WTC11 (cell line): ENCODE measurements around the gene RAN. TPM values are rescaled to one million over a fixed set of nuclear protein-coding genes. Genes with fewer than 3 reads are reported as not detected.
A peak's percentile ranks its signal among the peaks of the same experiment; 100 is the strongest.

Experiments used
- ATAC-seq: fragments of 200-7000 bp; cut with Tn5 transposase; 2 replicates; pipeline ENCODE4 v1.10.0; 2021; ENCODE audit warnings: mild to moderate bottlenecking, moderate library complexity
- CTCF ChIA-PET: fragments of 300-600 bp; sonication (Branson Sonifier 250); formaldehyde crosslinking; loops from one replicate; lab custom pipeline; 2021; ENCODE audit warnings: antibody characterized with exemption; lab: Charles Lee
- POLR2A ChIA-PET: fragments of 350-600 bp; sonication (Branson Sonifier 250); formaldehyde crosslinking; loops from one replicate; lab custom pipeline; 2021; ENCODE audit warnings: antibody characterized with exemption; lab: Charles Lee
- DNase-seq: peaks from one replicate; pipeline ENCODE4 v3.0.0; 2021; ENCODE audit warnings: low spot score
- H3K27ac Mint-ChIP-seq: 2 replicates; pipeline ENCODE4 v1.8.0; 2021; ENCODE audit warnings: mixed read lengths
- H3K27me3 Mint-ChIP-seq: 2 replicates; pipeline ENCODE4 v1.8.0; 2021; ENCODE audit warnings: low read depth, mild to moderate bottlenecking, moderate library complexity, mixed read lengths
- H3K36me3 Mint-ChIP-seq: 2 replicates; pipeline ENCODE4 v1.8.0; 2021; ENCODE audit warnings: mixed read lengths
- H3K4me1 Mint-ChIP-seq: 2 replicates; pipeline ENCODE4 v1.8.0; 2022; ENCODE audit warnings: mixed read lengths
- H3K4me3 Mint-ChIP-seq: 2 replicates; pipeline ENCODE4 v1.8.0; 2021; ENCODE audit warnings: mild to moderate bottlenecking, moderate library complexity, mixed read lengths
- H3K9me3 Mint-ChIP-seq: 2 replicates; pipeline ENCODE4 v1.8.0; 2021; ENCODE audit warnings: mixed read lengths
- ATF3 ChIP-seq: sonication (generic); formaldehyde crosslinking; conservative IDR thresholded peaks from 2 replicates; pipeline ENCODE4 v1.8.1; 2022; ENCODE audit warnings: mild to moderate bottlenecking, missing genetic modification reagents
- CREB1 ChIP-seq: sonication (generic); formaldehyde crosslinking; IDR thresholded peaks from 2 replicates; pipeline ENCODE4 v1.8.0; 2023; ENCODE audit warnings: mild to moderate bottlenecking, missing genetic modification reagents
- ELF4 ChIP-seq: sonication (generic); formaldehyde crosslinking; IDR thresholded peaks from 2 replicates; pipeline ENCODE4 v1.8.1; 2022; ENCODE audit warnings: low read depth, mild to moderate bottlenecking, moderate library complexity, missing genetic modification reagents
- FOXK1 ChIP-seq: sonication (generic); formaldehyde crosslinking; IDR thresholded peaks from 2 replicates; pipeline ENCODE4 v1.8.0; 2022; ENCODE audit warnings: mild to moderate bottlenecking, moderate library complexity, missing genetic modification reagents
- FOXP4 ChIP-seq: sonication (generic); formaldehyde crosslinking; IDR thresholded peaks from 2 replicates; pipeline ENCODE4 v1.8.0; 2022; ENCODE audit warnings: mild to moderate bottlenecking, missing genetic modification reagents
- MAX ChIP-seq: sonication (generic); formaldehyde crosslinking; IDR thresholded peaks from 2 replicates; pipeline ENCODE4 v1.8.0; 2022; ENCODE audit warnings: mild to moderate bottlenecking, missing genetic modification reagents
- MXD4 ChIP-seq: fragments of 250-450 bp; sonication (Bioruptor Pico); IDR thresholded peaks from 2 replicates; pipeline ENCODE4 v1.8.0; 2021; ENCODE audit warnings: mild to moderate bottlenecking, moderate library complexity, borderline replicate concordance
- NFE2L1 ChIP-seq: sonication (generic); formaldehyde crosslinking; IDR thresholded peaks from 2 replicates; pipeline ENCODE4 v1.8.1; 2023; ENCODE audit warnings: missing genetic modification reagents
- SMAD3 ChIP-seq: sonication (generic); formaldehyde crosslinking; IDR thresholded peaks from 2 replicates; pipeline ENCODE4 v1.8.0; 2022; ENCODE audit warnings: missing genetic modification reagents, mild to moderate bottlenecking, borderline replicate concordance
- SP1 ChIP-seq: sonication (generic); formaldehyde crosslinking; conservative IDR thresholded peaks from 2 replicates; pipeline ENCODE4 v1.8.1; 2022; ENCODE audit warnings: missing genetic modification reagents
- STAT6 ChIP-seq: sonication (generic); formaldehyde crosslinking; conservative IDR thresholded peaks from 2 replicates; pipeline ENCODE4 v1.8.1; 2023; ENCODE audit warnings: mild to moderate bottlenecking, low read depth, missing genetic modification reagents, moderate library complexity
- TCF7 ChIP-seq: sonication (generic); formaldehyde crosslinking; IDR thresholded peaks from 2 replicates; pipeline ENCODE4 v1.8.0; 2022; ENCODE audit warnings: mild to moderate bottlenecking, low read depth, missing genetic modification reagents, moderate library complexity
- total RNA-seq: library from RNA; stranded (reverse); gene quantifications from 3 replicates; pipeline ENCODE4 v1.2.3, GENCODE V29; 2021
- TF ChIP-seq, protein P1 (sequence below): sonication (generic); formaldehyde crosslinking; IDR thresholded peaks from 2 replicates; pipeline ENCODE4 v1.8.0; 2022; ENCODE audit warnings: mild to moderate bottlenecking, missing genetic modification reagents
- TF ChIP-seq, protein P2 (sequence below): fragments of 250-450 bp; sonication (Bioruptor Pico); IDR thresholded peaks from 2 replicates; pipeline ENCODE4 v1.8.0; 2021; ENCODE audit warnings: mild to moderate bottlenecking

Gene RAN
- total RNA-seq, 1 experiment from 2014 or later, result 1,745 TPM

GRCh38 chr12:130838951-130839769 lies 32.7 kb upstream of the RAN start, which contains the start of gene STX2:
STX2 (minus strand) TSS chr12:130839250; CDS start chr12:130839099, 151 bp downstream.
- CTCF ChIA-PET, result interaction anchor here (1.3 to 1.5 kb wide), 2 partner anchors 13 to 32 kb away, joined by 4 to 5 read pairs; no protein-coding TSS in a partner anchor
- peaks cover 24% of the 10 kb centered on the region for H3K27me3 Mint-ChIP-seq

DNA sequence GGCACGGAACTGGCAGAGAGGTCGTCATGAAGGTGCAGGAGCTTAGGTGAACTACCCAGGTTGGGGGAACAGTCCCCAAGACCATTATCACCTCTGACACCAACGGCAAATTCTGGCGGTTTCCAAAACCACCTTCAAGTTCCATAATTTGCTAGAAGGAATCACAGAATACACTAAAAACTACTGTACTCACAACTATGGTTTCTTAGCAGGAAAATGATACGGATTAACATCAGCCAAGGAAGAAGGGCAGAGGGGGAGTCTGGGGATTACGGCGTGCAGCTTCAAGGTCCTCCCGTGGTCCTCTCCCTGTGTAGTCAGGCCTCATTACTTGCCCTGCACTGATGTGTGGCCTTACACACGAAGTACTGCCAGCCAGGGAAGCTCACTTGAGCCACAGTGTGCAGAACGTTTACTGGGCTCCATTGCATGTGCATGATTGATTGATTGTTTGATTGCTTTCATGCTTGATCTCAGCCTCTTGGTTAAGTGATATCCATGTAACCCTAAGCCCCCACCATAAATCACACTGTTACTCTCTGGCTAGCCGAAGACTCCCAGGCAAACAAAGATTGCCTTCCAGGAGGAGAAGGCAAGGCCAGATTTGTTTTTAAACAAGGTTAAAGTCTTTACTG lies 32.0 kb upstream of the RAN start:
- H3K4me1 Mint-ChIP-seq, result peaks cover 41% of the 10 kb centered on the region
- ChIA-PET CTCF (interaction anchor here (1.3 kb wide), 1 partner anchor 31 kb away, joined by 4 read pairs; no protein-coding TSS in a partner anchor), POLR2A (no interaction called here)
- H3K27ac Mint-ChIP-seq, result no peak overlapping the region
- DNase-seq (no peak), ATAC-seq (no peak)
- peaks cover 21% of the 10 kb centered on the region for H3K9me3 Mint-ChIP-seq
- peak overlapping the region; percentile 51 for H3K4me3 Mint-ChIP-seq
- H3K27me3 Mint-ChIP-seq, result peaks cover 24% of the 10 kb centered on the region
- peaks cover 13% of the 10 kb centered on the region for H3K36me3 Mint-ChIP-seq
- 0 out of 2 replicates have a peak, but pooled peaks have one; percentile 36 for TF ChIP-seq NFE2L1 (CRISPR knock-in tag)
- TF ChIP-seq, protein P1, sequence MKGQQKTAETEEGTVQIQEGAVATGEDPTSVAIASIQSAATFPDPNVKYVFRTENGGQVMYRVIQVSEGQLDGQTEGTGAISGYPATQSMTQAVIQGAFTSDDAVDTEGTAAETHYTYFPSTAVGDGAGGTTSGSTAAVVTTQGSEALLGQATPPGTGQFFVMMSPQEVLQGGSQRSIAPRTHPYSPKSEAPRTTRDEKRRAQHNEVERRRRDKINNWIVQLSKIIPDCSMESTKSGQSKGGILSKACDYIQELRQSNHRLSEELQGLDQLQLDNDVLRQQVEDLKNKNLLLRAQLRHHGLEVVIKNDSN (CRISPR knock-in tag), result 0 out of 2 replicates have a peak, but pooled peaks have one; percentile 1
- no peak for TF ChIP-seq ATF3 (CRISPR knock-in tag)

More at GRCh38 chr12:130838951-130839769, 32.7 kb upstream of the RAN start, which contains the start of gene STX2:
- DNase-seq (peak; percentile 78), ATAC-seq (peak; percentile 79)
- H3K4me1 Mint-ChIP-seq, result peaks cover 45% of the 10 kb centered on the region
- POLR2A ChIA-PET, result no interaction called here
- peak within 1 kb of the TSS; percentile 86 for H3K4me3 Mint-ChIP-seq
- no peak within 1 kb of the TSS for H3K27ac Mint-ChIP-seq
- H3K36me3 Mint-ChIP-seq, result peaks cover 13% of the 10 kb centered on the region
- TF ChIP-seq, protein P2, sequence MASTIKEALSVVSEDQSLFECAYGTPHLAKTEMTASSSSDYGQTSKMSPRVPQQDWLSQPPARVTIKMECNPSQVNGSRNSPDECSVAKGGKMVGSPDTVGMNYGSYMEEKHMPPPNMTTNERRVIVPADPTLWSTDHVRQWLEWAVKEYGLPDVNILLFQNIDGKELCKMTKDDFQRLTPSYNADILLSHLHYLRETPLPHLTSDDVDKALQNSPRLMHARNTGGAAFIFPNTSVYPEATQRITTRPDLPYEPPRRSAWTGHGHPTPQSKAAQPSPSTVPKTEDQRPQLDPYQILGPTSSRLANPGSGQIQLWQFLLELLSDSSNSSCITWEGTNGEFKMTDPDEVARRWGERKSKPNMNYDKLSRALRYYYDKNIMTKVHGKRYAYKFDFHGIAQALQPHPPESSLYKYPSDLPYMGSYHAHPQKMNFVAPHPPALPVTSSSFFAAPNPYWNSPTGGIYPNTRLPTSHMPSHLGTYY, result no peak
- no peak for TF ChIP-seq STAT6
- TF ChIP-seq, protein P1 (CRISPR knock-in tag), result peak; percentile 41; the same call in 1 of the 2 replicates
- 0 out of 2 replicates have a peak, but pooled peaks have one; percentile 9 for TF ChIP-seq FOXP4 (CRISPR knock-in tag)
- TF ChIP-seq TCF7, result no peak
- TF ChIP-seq SMAD3 (CRISPR knock-in tag), result no peak
- TF ChIP-seq ELF4 (CRISPR knock-in tag), result no peak
- TF ChIP-seq MAX (CRISPR knock-in tag), result peak; percentile 64; the same call in 1 of the 2 replicates
- 0 out of 2 replicates have a peak, but pooled peaks have one; percentile 25 for TF ChIP-seq FOXK1 (CRISPR knock-in tag)
- TF ChIP-seq MXD4 (CRISPR knock-in tag), result no peak
- TF ChIP-seq CREB1 (CRISPR knock-in tag), result no peak
- TF ChIP-seq SP1 (CRISPR knock-in tag), result peak; percentile 48; the same call in 1 of the 2 replicates
- H3K9me3 Mint-ChIP-seq, result peaks cover 19% of the 10 kb centered on the region
